SK-N-SH (cell line): ENCODE data around the gene OR1J1. TPM values are rescaled to one million over a fixed set of nuclear protein-coding genes. Genes with fewer than 3 reads are reported as not detected.

ENCODE experiments used
- CTCF ChIA-PET: fragments of 300-600, 350-600 bp; formaldehyde crosslinking; extraction: SDS; loops from one replicate; lab custom pipeline; 2021; lab: Yijun Ruan, JAX
- POLR2A ChIA-PET: fragments of 350-600 bp; sonication (Branson Sonifier 250); formaldehyde crosslinking; extraction: SDS; loops from one replicate; lab custom pipeline; 2020; ENCODE audit warnings: antibody characterized with exemption, inconsistent platforms; lab: Yijun Ruan, JAX
- DNase-seq: peaks from one replicate; pipeline ENCODE4 v3.0.0; 2012
- H2AFZ ChIP-seq: fragments of 200-600 bp; sonication (generic); 2 replicates; pipeline ENCODE4 v1.8.1; 2016; ENCODE audit warnings: antibody characterized with exemption, mild to moderate bottlenecking, low read depth
- H3F3A ChIP-seq: fragments of 200-600 bp; sonication (generic); replicated peaks from 2 replicates; pipeline ENCODE3; 2016; ENCODE audit warnings: antibody characterized with exemption, mild to moderate bottlenecking; ENCODE audit not compliant: insufficient read depth
- H3K27ac ChIP-seq, 2 experiments: fragments of 200-500 bp in 1 of 2; fragments of 200-600 bp in 1 of 2; sonication (Bioruptor generic) in 1 of 2; sonication (generic), shearing (Covaris generic) in 1 of 2; 2 replicates each; pipeline versions ENCODE4 v1.5.1 to v1.6.1; 2014 to 2016; ENCODE audit warnings: low read depth in 2 of 2, inconsistent platforms in 1 of 2, low read length in 1 of 2, mild to moderate bottlenecking in 1 of 2, mixed read lengths in 1 of 2
- H3K27me3 ChIP-seq: fragments of 200-600 bp; sonication (generic), shearing (Covaris generic); 2 replicates; pipeline ENCODE4 v1.6.1; 2016; ENCODE audit warnings: mixed run types; ENCODE audit not compliant: insufficient read depth
- H3K36me3 ChIP-seq, 2 experiments: fragments of 200-500 bp in 1 of 2; fragments of 200-600 bp in 1 of 2; sonication (Bioruptor generic) in 1 of 2; sonication (generic) in 1 of 2; replicated peaks in 1 of 2; 2 replicates each; pipeline versions ENCODE3 to v1.5.1; 2014 to 2016; ENCODE audit warnings: low read length in 1 of 2, mild to moderate bottlenecking in 1 of 2; ENCODE audit not compliant: insufficient read depth in 2 of 2, control insufficient read depth in 1 of 2
- H3K4me1 ChIP-seq, 2 experiments: fragments of 200-500 bp in 1 of 2; fragments of 200-600 bp in 1 of 2; sonication (Bioruptor generic) in 1 of 2; sonication (generic), shearing (Covaris generic) in 1 of 2; 2 replicates each; pipeline versions ENCODE4 v1.5.1 to v1.6.1; 2014 to 2016; ENCODE audit warnings: low read depth in 1 of 2, low read length in 1 of 2, mixed run types in 1 of 2; ENCODE audit not compliant: insufficient read depth in 2 of 2, control insufficient read depth in 1 of 2
- H3K4me2 ChIP-seq: fragments of 200-600 bp; sonication (generic), shearing (Covaris generic); 2 replicates; pipeline ENCODE4 v1.6.1; 2017; ENCODE audit warnings: mixed run types
- H3K4me3 ChIP-seq, 2 experiments: fragments of 200-500 bp in 1 of 2; fragments of 200-600 bp in 1 of 2; sonication (Bioruptor generic) in 1 of 2; sonication (generic), shearing (Covaris generic) in 1 of 2; 2 replicates each; pipeline versions ENCODE4 v1.5.1 to v1.8.1; 2014 to 2016; ENCODE audit warnings: low read depth in 2 of 2, inconsistent platforms in 1 of 2, low read length in 1 of 2, mild to moderate bottlenecking in 1 of 2, mixed read lengths in 1 of 2, moderate library complexity in 1 of 2
- H3K79me2 ChIP-seq: fragments of 200-600 bp; sonication (generic); 2 replicates; pipeline ENCODE4 v1.8.1; 2017; ENCODE audit warnings: mild to moderate bottlenecking; ENCODE audit not compliant: insufficient read depth
- H3K9ac ChIP-seq: fragments of 200-600 bp; sonication (generic); 2 replicates; pipeline ENCODE4 v1.6.1; 2017; ENCODE audit warnings: mixed run types
- H3K9me2 ChIP-seq: fragments of 200-600 bp; sonication (generic); 2 replicates; pipeline ENCODE4 v1.6.1; 2017; ENCODE audit warnings: mixed run types
- H3K9me3 ChIP-seq: fragments of 200-600 bp; sonication (generic); 2 replicates; pipeline ENCODE4 v1.6.1; 2017; ENCODE audit warnings: mixed run types, mild to moderate bottlenecking, moderate library complexity
- H4K20me1 ChIP-seq: fragments of 200-600 bp; sonication (generic); 2 replicates; pipeline ENCODE4 v1.6.1; 2017; ENCODE audit warnings: mild to moderate bottlenecking, mixed run types; ENCODE audit not compliant: insufficient read depth
- CHD2 ChIP-seq: fragments of 150-350 bp; IDR thresholded peaks from 2 replicates; pipeline ENCODE4 v1.6.1; 2018; ENCODE audit warnings: low read length; ENCODE audit not compliant: partially characterized antibody
- EP300 ChIP-seq, 2 experiments: IDR thresholded peaks; 2 replicates each; pipeline versions ENCODE4 v1.4.0 to v1.6.1; 2012; ENCODE audit warnings: borderline replicate concordance in 1 of 2, low read depth in 1 of 2, low read length in 1 of 2
- EZH2phosphoT487 ChIP-seq: fragments of 200-600 bp; sonication (generic); IDR thresholded peaks from 2 replicates; pipeline ENCODE4 v1.6.1; 2017; ENCODE audit warnings: low read depth, mixed run types, mild to moderate bottlenecking, antibody characterized with exemption, moderate library complexity, borderline replicate concordance
- FOSL2 ChIP-seq: IDR thresholded peaks from 2 replicates; pipeline ENCODE4 v1.4.0; 2012; ENCODE audit warnings: low read depth, mild to moderate bottlenecking, moderate library complexity, borderline replicate concordance
- FOXJ3 ChIP-seq: sonication (generic); formaldehyde crosslinking; IDR thresholded peaks from 2 replicates; pipeline ENCODE4 v1.5.1; 2020; ENCODE audit warnings: mild to moderate bottlenecking, missing genetic modification reagents
- FOXM1 ChIP-seq: IDR thresholded peaks from 2 replicates; pipeline ENCODE4 v1.4.0; 2012; ENCODE audit warnings: low read depth, mild to moderate bottlenecking
- GATA2 ChIP-seq: sonication (generic); formaldehyde crosslinking; IDR thresholded peaks from 2 replicates; pipeline ENCODE4 v1.5.0; 2020; ENCODE audit warnings: mild to moderate bottlenecking, missing genetic modification reagents
- MXI1 ChIP-seq: IDR thresholded peaks from 2 replicates; pipeline ENCODE4 v1.6.1; 2012; ENCODE audit warnings: mild to moderate bottlenecking, low read depth, low read length, improper control_type of control experiment
- NRF1 ChIP-seq: IDR thresholded peaks from 2 replicates; pipeline ENCODE4 v1.6.1; 2012; ENCODE audit warnings: low read depth, mild to moderate bottlenecking, low read length
- POLR2AphosphoS5 ChIP-seq: IDR thresholded peaks from 2 replicates; pipeline ENCODE4 v1.6.1; 2012; ENCODE audit warnings: low read depth, low read length
- RAD21 ChIP-seq: IDR thresholded peaks from 2 replicates; pipeline ENCODE4 v1.6.1; 2012; ENCODE audit warnings: mild to moderate bottlenecking, low read length
- RFX5 ChIP-seq: IDR thresholded peaks from 2 replicates; pipeline ENCODE4 v1.6.1; 2012; ENCODE audit warnings: mild to moderate bottlenecking, improper control_type of control experiment, low read length
- YY1 ChIP-seq: IDR thresholded peaks from 2 replicates; pipeline ENCODE4 v1.4.0; 2012; ENCODE audit warnings: low read depth, mild to moderate bottlenecking
- WGBS: methylation state at CpG from one replicate; pipeline ENCODE4 v1.1.6; 2017; ENCODE audit warnings: low lambda C conversion rate; 5-methylcytosine and 5-hydroxymethylcytosine counted together
- polyA plus RNA-seq, 3 experiments: library from polyadenylated mRNA; depleted of rRNA; stranded (reverse); fragments of >200 nt; gene quantifications; 2 replicates each; pipeline ENCODE4 v1.2.3, GENCODE V29; 2012
- TF ChIP-seq, protein P1 (sequence below): fragments of 200-600 bp; sonication (generic); IDR thresholded peaks from 2 replicates; pipeline ENCODE4 v1.6.1; 2017; ENCODE audit warnings: antibody characterized with exemption, mild to moderate bottlenecking, moderate library complexity
- TF ChIP-seq, protein P2 (sequence below): IDR thresholded peaks from 2 replicates; pipeline ENCODE4 v1.4.0; 2012; ENCODE audit warnings: low read depth
- TF ChIP-seq, protein P3 (sequence below): fragments of 150-350 bp; IDR thresholded peaks from 2 replicates; pipeline ENCODE4 v1.6.1; 2017; ENCODE audit warnings: antibody characterized with exemption, low read length, low read depth, borderline replicate concordance
- TF ChIP-seq, protein P4 (sequence below): IDR thresholded peaks from 2 replicates; pipeline ENCODE4 v1.4.0; 2012; ENCODE audit warnings: low read depth, borderline replicate concordance
- TF ChIP-seq, protein P5 (sequence below): fragments of 150-350 bp; IDR thresholded peaks from 2 replicates; pipeline ENCODE4 v1.6.1; 2016; ENCODE audit warnings: mild to moderate bottlenecking, low read depth, low read length

OR1J1 gene
- polyA plus RNA-seq, 1 of the 3 experiments (the other 2 are of a cell fraction), result not detected

DNA sequence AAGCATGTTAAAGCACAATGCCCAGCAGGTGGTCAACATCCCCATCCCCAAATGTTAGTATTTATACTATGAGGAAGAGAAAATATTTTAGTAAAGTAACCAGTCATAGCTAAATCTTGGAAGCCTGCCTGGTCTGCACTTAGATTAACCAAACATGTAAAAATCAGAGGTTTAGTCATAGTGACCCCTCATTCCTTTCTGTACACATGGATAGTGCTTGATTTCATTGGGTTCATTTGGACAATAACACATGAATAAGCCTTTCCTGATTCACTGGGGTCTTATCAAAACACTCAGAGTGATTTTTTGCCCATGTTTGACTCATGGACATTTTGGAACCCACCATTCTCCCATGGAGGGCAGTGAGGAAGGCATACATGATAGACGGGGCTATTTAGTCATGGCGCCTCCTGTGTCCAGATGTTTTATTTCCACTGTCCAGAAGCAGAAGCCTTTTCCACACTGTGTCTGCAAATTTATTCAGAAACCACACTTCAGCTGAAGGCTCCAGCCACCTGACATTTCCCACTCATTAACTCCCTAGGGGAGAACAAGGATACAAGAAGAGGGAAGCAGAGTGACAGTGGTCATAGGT is 32.5 kb downstream of the OR1J1 start (continued):
- TF ChIP-seq, protein P1, sequence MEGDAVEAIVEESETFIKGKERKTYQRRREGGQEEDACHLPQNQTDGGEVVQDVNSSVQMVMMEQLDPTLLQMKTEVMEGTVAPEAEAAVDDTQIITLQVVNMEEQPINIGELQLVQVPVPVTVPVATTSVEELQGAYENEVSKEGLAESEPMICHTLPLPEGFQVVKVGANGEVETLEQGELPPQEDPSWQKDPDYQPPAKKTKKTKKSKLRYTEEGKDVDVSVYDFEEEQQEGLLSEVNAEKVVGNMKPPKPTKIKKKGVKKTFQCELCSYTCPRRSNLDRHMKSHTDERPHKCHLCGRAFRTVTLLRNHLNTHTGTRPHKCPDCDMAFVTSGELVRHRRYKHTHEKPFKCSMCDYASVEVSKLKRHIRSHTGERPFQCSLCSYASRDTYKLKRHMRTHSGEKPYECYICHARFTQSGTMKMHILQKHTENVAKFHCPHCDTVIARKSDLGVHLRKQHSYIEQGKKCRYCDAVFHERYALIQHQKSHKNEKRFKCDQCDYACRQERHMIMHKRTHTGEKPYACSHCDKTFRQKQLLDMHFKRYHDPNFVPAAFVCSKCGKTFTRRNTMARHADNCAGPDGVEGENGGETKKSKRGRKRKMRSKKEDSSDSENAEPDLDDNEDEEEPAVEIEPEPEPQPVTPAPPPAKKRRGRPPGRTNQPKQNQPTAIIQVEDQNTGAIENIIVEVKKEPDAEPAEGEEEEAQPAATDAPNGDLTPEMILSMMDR, result 0 out of 2 replicates have a peak, but pooled peaks have one; percentile 12
- TF ChIP-seq, protein P2, sequence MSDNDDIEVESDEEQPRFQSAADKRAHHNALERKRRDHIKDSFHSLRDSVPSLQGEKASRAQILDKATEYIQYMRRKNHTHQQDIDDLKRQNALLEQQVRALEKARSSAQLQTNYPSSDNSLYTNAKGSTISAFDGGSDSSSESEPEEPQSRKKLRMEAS, result no peak
- TF ChIP-seq CHD2 (no peak), EP300 (IDR thresholded peaks at IDR 0.05; ENCODE audit: borderline replicate concordance in 1 of 2, low read depth in 1 of 2, low read length in 1 of 2) (peak in 1 of 2 experiments; percentile 52; a peak in 1 of 4 replicates)
- TF ChIP-seq, protein P3, sequence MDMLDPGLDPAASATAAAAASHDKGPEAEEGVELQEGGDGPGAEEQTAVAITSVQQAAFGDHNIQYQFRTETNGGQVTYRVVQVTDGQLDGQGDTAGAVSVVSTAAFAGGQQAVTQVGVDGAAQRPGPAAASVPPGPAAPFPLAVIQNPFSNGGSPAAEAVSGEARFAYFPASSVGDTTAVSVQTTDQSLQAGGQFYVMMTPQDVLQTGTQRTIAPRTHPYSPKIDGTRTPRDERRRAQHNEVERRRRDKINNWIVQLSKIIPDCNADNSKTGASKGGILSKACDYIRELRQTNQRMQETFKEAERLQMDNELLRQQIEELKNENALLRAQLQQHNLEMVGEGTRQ, result no peak
- TF ChIP-seq, protein P4, sequence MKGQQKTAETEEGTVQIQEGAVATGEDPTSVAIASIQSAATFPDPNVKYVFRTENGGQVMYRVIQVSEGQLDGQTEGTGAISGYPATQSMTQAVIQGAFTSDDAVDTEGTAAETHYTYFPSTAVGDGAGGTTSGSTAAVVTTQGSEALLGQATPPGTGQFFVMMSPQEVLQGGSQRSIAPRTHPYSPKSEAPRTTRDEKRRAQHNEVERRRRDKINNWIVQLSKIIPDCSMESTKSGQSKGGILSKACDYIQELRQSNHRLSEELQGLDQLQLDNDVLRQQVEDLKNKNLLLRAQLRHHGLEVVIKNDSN, result no peak

DNA sequence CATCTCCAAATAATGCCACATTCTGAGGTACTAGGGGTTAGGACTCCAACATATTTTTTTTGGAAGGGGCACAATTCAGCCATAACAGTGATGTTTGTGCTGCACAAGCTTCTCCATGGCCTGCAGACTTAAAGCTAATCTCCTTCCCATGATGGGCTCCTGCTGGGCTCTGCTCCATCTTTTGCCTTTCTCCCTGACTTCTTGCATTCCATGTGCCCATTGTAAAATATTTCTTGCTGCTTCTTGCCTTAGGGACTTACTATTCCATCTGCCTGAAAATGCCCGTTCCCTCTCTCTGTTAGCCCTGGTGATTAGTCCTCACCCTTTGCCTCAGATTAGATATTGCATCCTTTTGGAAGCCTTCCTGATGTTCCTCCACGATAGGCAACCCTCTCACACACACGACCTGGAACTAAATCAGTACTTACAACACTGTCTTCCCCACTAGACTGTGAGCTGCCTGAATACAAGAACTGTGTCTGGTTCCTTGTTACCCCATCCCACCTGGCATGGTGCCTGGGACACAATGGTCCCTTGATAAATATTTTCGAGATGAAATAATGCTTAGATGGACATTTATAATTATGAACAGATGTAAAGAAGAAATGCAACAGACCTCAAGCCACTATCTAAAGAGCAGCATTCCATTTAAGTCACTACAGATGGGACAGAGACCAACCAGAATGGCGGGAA is 33.5 kb downstream of the OR1J1 start:
- Histone ChIP-seq H3K27ac (peak overlapping the region in 1 of 2 experiments; percentile 69; a peak in 1 of 4 replicates), H3K36me3 (no peaks in the 10 kb centered on the region), H3K9me2 (no peaks in the 10 kb centered on the region), H3K9ac (no peak overlapping the region), H3K27me3 (no peaks in the 10 kb centered on the region), H3K4me2 (0 out of 2 replicates have a peak overlapping the region, but pooled peaks have one; percentile 38), H3K4me3 (no peak overlapping the region), H3K9me3 (no peaks in the 10 kb centered on the region), H3K4me1 (no peaks in the 10 kb centered on the region; a peak in 1 of 4 replicates), H4K20me1 (no peaks in the 10 kb centered on the region), H2AFZ (no peak overlapping the region), H3K79me2 (no peaks in the 10 kb centered on the region), H3F3A (peaks cover 9% of the 10 kb centered on the region)
- DNase-seq, result no peak
- POLR2A ChIA-PET, result no interaction called here
- CTCF ChIA-PET, result interaction anchor here (0.9 kb wide), 1 partner anchor 9 kb away, joined by 3 read pairs; no protein-coding TSS in a partner anchor
- WGBS, result 27% methylated on average over 5 of the region's 5 CpGs
- TF ChIP-seq FOXM1 (no peak), EZH2phosphoT487 (no peak), MXI1 (no peak), RFX5 (no peak), FOSL2 (no peak), POLR2AphosphoS5 (no peak), NRF1 (no peak), RAD21 (no peak), EP300 (IDR thresholded peaks at IDR 0.05; ENCODE audit: borderline replicate concordance in 1 of 2, low read depth in 1 of 2, low read length in 1 of 2) (peak in 1 of 2 experiments; percentile 63; a peak in 1 of 4 replicates), FOXJ3 (CRISPR knock-in tag) (no peak), GATA2 (no peak), YY1 (no peak)
- TF ChIP-seq, protein P1, result no peak
- TF ChIP-seq, protein P3, result no peak
- TF ChIP-seq, protein P4, result no peak
- TF ChIP-seq, protein P5, sequence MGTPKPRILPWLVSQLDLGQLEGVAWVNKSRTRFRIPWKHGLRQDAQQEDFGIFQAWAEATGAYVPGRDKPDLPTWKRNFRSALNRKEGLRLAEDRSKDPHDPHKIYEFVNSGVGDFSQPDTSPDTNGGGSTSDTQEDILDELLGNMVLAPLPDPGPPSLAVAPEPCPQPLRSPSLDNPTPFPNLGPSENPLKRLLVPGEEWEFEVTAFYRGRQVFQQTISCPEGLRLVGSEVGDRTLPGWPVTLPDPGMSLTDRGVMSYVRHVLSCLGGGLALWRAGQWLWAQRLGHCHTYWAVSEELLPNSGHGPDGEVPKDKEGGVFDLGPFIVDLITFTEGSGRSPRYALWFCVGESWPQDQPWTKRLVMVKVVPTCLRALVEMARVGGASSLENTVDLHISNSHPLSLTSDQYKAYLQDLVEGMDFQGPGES, result no peak
